Skeletal muscle tissue (tissue), 4 donors: Measurements from ENCODE around the gene STIM2. TPM values are rescaled to one million over a fixed set of nuclear protein-coding genes. Genes with fewer than 3 reads are reported as not detected.

Experiments used
- H3K27ac ChIP-seq: one replicate; pipeline ENCODE4 v1.7.0; 2013; ENCODE audit warnings: mild to moderate bottlenecking, low read depth, low read length, inconsistent platforms
- H3K27me3 ChIP-seq, 3 donors: one replicate each; pipeline ENCODE4 v1.7.0; 2013; ENCODE audit warnings: low read length in 3 of 3; ENCODE audit not compliant: control insufficient read depth in 3 of 3, insufficient read depth in 3 of 3
- H3K36me3 ChIP-seq, 3 donors: one replicate each; pipeline ENCODE4 v1.7.0; 2013; ENCODE audit warnings: low read length in 3 of 3; ENCODE audit not compliant: control insufficient read depth in 3 of 3, insufficient read depth in 3 of 3
- H3K4me1 ChIP-seq, 3 donors: one replicate each; pipeline ENCODE4 v1.7.0; 2013; ENCODE audit warnings: low read length in 3 of 3, mild to moderate bottlenecking in 3 of 3; ENCODE audit not compliant: control insufficient read depth in 3 of 3, insufficient read depth in 3 of 3
- H3K4me3 ChIP-seq, 3 donors: one replicate each; pipeline ENCODE4 v1.7.0; 2013; ENCODE audit warnings: low read length in 3 of 3
- H3K9ac ChIP-seq, 3 donors: one replicate each; pipeline ENCODE4 v1.7.0; 2013; ENCODE audit warnings: low read length in 3 of 3, mild to moderate bottlenecking in 3 of 3, moderate library complexity in 2 of 3, low read depth in 1 of 3
- H3K9me3 ChIP-seq, 3 donors: one replicate each; pipeline ENCODE4 v1.7.0; 2013; ENCODE audit warnings: low read length in 3 of 3; ENCODE audit not compliant: control insufficient read depth in 3 of 3
- total RNA-seq: library from RNA; depleted of rRNA; stranded (reverse); fragments of >200 nt; gene quantifications from one replicate; pipeline ENCODE4 v1.2.3, GENCODE V29; 2014
- donor health status: Osteomylitis.

STIM2 gene
- total RNA-seq, 1 donor from 2014 or later = 16.2 TPM

DNA sequence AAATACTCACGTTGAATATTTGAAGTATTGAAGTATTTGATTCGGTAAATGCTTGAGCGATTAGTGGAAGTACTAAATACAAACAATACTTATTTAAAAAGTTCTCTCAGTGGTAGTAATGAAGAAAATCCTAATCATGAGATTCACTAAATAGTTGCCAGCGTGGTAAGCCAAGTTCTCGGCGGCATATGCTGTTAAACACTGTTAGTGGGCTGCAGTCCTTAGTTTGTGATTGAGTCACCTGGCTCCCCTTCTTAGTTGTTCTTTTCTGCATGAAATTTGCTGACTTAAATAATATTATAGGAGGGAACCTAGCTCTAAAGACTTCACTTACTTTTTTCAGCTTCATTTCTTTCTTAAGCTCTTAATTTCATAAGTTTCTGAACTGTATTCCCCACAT, 51.4 kb downstream of the STIM2 start:
- Histone ChIP-seq H3K27me3 (no peaks in the 10 kb centered on the region), H3K4me3 (no peak overlapping the region), H3K9ac (no peak overlapping the region), H3K27ac (no peak overlapping the region), H3K4me1 (peaks cover 0 to 5% (median 4%) of the 10 kb centered on the region in 3 donors), H3K9me3 (no peaks in the 10 kb centered on the region), H3K36me3 (no peaks in the 10 kb centered on the region)

DNA sequence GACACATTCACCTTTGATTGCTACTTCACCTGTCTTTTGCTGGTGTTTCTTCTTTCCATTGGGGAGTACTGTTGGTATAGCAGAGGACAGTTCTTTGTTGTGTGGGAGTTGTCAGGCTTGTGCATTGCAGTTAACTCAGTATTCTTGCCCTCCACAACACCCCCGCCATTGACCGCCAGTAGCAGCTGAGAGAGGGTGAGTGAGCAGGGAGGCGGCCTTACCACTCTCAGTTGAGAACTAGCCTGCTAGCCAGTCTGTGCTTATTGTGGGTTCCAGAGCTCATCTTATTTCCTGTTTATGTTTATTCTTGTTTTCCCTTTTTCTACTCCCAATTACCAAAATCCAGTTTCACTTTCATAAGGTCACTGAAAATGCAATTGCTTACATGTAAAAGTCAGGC, 52.2 kb downstream of the STIM2 start:
- no peak overlapping the region for H3K4me3 ChIP-seq
- no peaks in the 10 kb centered on the region for H3K36me3 ChIP-seq
- no peak overlapping the region for H3K27ac ChIP-seq
- H3K4me1 ChIP-seq = peaks cover 0 to 5% (median 4%) of the 10 kb centered on the region in 3 donors
- no peaks in the 10 kb centered on the region for H3K27me3 ChIP-seq
- no peak overlapping the region for H3K9ac ChIP-seq
- H3K9me3 ChIP-seq = no peaks in the 10 kb centered on the region

DNA sequence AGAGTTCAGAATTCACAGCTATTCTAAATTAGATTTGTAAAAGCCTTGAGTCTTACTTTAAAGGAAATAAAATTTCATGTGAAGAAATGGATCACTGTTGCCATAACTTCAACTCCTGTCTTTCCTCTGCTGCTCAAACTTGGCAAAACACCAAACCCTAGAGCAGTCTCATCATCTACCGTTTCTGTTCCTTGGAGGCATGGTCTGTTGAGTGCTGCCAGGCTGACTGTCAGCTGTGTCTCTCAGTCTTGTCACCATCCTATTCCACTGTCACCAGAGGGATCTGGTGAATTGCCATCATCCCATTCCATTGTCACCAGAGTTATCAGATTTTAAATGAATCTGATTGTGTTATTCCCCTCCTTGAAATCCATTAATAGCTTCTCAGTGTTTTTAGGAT, 55.6 kb downstream of the STIM2 start:
- Histone ChIP-seq H3K27ac (no peak overlapping the region), H3K27me3 (no peaks in the 10 kb centered on the region), H3K9ac (no peak overlapping the region), H3K4me1 (peaks cover 0 to 4% (median 0%) of the 10 kb centered on the region in 3 donors), H3K9me3 (no peaks in the 10 kb centered on the region), H3K4me3 (no peak overlapping the region), H3K36me3 (peaks cover 6 to 7% (median 6%) of the 10 kb centered on the region in 3 donors)

DNA sequence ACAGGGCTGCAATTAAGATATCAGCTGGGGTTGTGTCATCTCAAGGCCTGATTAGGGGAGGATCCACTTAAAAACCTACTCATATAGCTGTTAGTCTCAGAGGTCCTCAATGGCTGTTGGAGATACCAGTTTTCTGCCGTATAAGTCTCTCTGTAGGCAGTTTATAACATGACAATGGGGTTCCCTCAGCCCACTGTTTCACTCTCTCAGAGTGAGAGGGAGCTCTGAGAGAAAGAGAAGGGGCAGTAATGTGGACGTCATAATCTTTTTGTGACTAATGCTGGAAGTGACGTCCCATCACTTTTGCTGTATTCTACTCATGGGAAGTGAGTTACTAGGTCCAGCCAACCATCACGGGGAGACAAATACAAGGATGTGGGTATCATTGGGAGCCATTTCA, 70.3 kb downstream of the STIM2 start:
- Histone ChIP-seq H3K27ac (no peak overlapping the region), H3K4me1 (no peaks in the 10 kb centered on the region), H3K27me3 (no peaks in the 10 kb centered on the region), H3K9me3 (no peaks in the 10 kb centered on the region), H3K36me3 (no peaks in the 10 kb centered on the region), H3K9ac (no peak overlapping the region), H3K4me3 (no peak overlapping the region)

DNA sequence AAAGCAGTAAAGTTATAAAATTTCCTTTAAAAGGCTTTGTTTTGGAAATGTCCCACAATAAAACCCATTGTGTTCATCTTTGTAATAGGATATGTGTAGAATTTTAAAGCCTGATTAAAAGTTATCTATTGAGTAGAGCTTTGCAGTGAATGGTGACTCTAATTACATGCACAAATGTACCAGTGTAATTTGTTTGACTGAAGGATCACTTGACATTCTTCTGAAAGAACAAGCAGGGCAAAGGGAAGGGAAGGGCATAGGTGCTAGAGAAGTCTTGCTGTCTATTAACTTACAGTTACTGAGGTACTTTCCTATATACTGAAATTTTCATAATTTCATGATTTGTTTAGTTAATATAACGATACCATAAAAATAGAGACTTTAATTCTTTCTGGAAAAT, 70.8 kb downstream of the STIM2 start:
- Histone ChIP-seq H3K9ac (no peak overlapping the region), H3K4me3 (no peak overlapping the region), H3K36me3 (no peaks in the 10 kb centered on the region), H3K9me3 (no peaks in the 10 kb centered on the region), H3K27me3 (no peaks in the 10 kb centered on the region), H3K27ac (no peak overlapping the region), H3K4me1 (no peaks in the 10 kb centered on the region)

DNA sequence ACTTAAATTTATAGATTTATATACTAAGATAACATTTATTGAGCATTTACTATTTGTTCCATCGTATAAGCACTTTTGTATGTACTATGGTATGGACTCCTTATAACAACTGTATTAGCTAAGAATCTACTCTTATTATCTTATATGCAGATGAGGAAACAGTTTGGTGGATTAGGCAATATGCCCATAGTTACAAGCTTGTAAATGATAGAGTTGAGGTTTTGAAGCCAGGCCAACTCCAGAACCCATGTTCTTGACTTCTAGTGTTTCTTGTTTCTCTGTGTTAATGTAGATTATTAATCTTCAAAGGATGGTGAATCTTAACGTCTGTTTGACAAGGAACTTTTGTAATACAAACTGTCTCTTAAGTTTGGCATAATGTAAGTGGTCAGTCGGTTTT, 71.3 kb downstream of the STIM2 start:
- Histone ChIP-seq H3K9ac (no peak overlapping the region), H3K4me1 (no peaks in the 10 kb centered on the region), H3K36me3 (no peaks in the 10 kb centered on the region), H3K4me3 (no peak overlapping the region), H3K9me3 (no peaks in the 10 kb centered on the region), H3K27me3 (no peaks in the 10 kb centered on the region), H3K27ac (no peak overlapping the region)

DNA sequence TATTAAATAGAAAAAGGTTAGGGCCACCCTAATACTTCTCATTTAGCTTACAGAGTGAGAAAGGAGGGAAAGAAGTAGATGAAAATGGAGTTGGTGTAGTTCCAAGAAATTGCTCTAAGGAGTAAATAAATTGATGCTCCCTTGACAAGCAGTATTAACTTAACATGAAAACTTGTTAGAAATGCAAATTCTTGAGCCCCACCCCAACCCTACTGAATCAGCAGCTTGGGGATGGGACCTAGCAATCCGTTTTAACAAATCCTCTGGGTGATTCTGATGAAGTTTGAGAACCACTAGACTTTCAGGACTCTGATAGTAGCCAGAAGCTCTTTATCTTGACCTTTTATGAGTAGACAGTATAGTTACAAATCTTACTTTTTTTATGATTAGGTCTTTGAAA, 74.8 kb downstream of the STIM2 start:
- no peaks in the 10 kb centered on the region for H3K27me3 ChIP-seq
- no peaks in the 10 kb centered on the region for H3K36me3 ChIP-seq
- H3K9ac ChIP-seq = no peak overlapping the region
- H3K4me1 ChIP-seq = no peaks in the 10 kb centered on the region
- no peaks in the 10 kb centered on the region for H3K9me3 ChIP-seq
- no peak overlapping the region for H3K27ac ChIP-seq
- no peak overlapping the region for H3K4me3 ChIP-seq

DNA sequence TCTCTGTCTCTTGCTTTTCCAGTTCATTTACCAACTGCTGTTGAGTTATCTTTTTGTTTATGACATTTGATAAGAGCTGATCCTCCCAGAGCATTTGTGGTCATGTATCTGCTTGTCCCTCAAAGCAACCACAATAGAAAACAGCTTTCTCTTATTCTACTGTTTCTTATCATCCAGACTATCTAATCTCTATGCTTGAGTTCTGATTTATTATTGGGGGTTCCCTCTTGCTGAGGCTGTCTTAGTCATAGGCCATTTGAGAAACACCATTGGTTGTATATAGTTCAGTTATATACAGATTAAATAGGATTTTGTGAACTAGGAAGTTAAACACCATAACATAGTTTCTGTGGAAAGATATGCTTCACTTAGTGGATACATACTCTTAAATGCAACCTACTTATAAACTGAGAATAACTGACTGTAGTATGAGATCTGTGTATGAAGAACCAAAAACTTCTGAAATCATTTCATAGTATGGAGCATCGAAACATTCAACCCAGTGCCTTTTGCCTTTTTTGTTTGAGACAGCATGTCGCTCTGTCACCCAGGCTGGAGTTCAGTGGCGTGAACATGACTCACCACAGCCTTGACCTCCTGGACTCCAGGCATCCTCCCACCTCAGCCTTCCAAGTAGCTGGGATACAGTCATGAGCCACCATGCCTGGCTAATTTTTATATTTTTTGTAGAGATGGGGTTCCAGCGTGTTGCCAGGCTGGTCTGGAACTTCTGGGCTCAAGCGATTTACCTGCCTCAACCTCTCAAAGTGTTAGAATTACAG, 75.8 kb downstream of the STIM2 start:
- Histone ChIP-seq H3K36me3 (no peaks in the 10 kb centered on the region), H3K27me3 (no peaks in the 10 kb centered on the region), H3K4me1 (no peaks in the 10 kb centered on the region), H3K4me3 (no peak overlapping the region), H3K9ac (no peak overlapping the region), H3K27ac (no peak overlapping the region), H3K9me3 (no peaks in the 10 kb centered on the region)

DNA sequence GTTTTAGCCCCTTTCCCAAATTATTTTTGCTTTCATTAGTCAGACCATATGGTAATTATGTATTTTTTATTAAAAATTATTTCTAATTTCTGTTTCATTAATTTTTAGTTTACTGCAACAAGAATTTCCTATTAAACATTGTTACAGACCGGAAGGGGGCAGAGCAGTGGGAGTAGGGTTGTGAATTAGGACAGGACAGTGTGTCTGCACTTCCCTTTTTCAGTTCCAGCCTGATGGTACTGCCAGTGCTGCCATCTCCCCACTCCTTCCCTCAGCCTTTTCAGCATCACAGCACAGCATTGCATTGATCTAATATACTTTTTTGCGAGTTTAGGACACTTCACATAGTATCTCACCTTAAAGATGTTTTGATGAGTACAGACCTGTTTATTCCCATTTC, 76.5 kb downstream of the STIM2 start:
- Histone ChIP-seq H3K9ac (no peak overlapping the region), H3K9me3 (no peaks in the 10 kb centered on the region), H3K27ac (no peak overlapping the region), H3K36me3 (no peaks in the 10 kb centered on the region), H3K4me3 (no peak overlapping the region), H3K27me3 (no peaks in the 10 kb centered on the region), H3K4me1 (no peaks in the 10 kb centered on the region)

DNA sequence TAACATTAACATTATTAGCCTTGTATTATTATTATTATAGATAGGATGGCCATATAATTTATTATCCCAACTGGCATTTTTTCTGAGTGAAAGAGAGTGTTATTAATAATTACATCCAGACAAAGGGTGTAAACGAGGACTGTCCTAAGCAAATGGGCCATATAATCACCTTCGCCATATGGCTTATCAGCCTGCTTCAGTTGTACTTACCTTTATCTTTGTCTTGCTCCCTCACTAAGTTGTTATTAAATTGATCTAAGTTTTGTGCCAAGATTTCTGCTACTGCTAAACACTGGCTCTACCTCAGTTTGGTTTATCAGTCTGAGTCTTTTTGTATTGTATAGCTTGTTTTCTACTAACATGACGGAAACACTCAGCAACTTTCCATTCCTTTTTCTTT, 76.9 kb downstream of the STIM2 start:
- Histone ChIP-seq H3K9ac (no peak overlapping the region), H3K27ac (no peak overlapping the region), H3K27me3 (no peaks in the 10 kb centered on the region), H3K4me3 (no peak overlapping the region), H3K9me3 (no peaks in the 10 kb centered on the region), H3K36me3 (no peaks in the 10 kb centered on the region), H3K4me1 (no peaks in the 10 kb centered on the region)
